Measurements from ENCODE around the gene FBXO24. TPM values are rescaled to one million over a fixed set of nuclear protein-coding genes. Genes with fewer than 3 reads are reported as not detected.
"Not testable (repeated sequence)": the region's sequence is repeated elsewhere in the genome, so short reads cannot be mapped to it uniquely, and the experiment has no call there.

Gene FBXO24
- total and polyA plus RNA-seq, 9 of the 15 experiments (the other 6 are each of a cell fraction or from before 2014, with no cell fraction given), result 0.17 to 0.95 (median 0.50) TPM

DNA sequence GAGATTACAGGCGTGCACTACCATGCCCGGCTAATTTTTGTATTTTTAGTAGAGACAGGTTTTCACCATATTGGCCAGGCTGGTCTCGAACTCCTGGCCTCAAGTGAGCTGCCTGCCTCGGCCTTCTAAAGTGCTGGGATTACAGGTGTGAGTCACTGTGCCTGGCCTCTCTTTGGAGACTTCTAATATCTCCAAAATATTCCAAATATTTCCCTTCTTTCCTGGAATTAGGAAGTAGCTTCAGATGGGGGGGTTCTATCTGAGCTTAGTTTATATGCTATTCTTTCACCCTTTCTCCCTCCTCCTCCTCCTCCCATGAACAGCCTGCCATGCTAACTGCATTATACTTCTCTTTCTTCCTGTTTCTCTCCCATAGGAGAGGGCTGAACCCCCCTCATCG lies 37.7 kb upstream of the FBXO24 start:
- intact Hi-C loops (cut with micrococcal nuclease); BruUV-seq (replicated peaks): not testable (repeated sequence)
- CTCF ChIA-PET (ENCODE audit: low intra/inter-chr PET ratio), result interaction anchor here (0.8 kb wide), 1 partner anchor 66 kb away, joined by 3 read pairs; no protein-coding TSS in a partner anchor

DNA sequence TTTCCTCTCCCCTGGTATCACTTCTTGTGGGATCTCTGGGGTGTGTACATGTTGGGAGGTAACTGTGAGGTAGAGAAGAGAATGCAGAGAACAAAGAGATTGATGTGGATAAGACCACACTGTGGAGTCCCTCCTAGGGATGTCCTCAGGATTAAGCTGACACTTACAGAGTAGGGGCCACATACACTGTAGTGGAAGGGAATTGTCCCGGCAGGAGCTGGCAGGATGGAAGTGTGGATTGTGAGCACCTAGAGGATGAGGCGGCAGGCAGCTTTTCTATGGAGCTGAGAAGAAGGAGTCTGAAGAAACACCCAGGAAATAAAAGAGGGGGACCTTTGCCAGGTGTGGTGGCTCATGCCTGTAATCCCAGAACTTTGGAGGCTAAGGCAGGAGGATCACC lies 33.6 kb upstream of the FBXO24 start:
- Histone ChIP-seq H3K9me1 (ENCODE audit: control insufficient read depth, insufficient read depth, low read length) (no peaks in the 10 kb centered on the region), H3K9me3 (replicated peaks; ENCODE audit: control insufficient read depth, insufficient read depth, low read depth, low read length) (no peaks in the 10 kb centered on the region), H3K4me2 (ENCODE audit: insufficient read depth, low read length) (no peak overlapping the region), H3K27ac (ENCODE audit: extremely low read depth, low read depth, low read length) (no peak overlapping the region), H3K9ac (ENCODE audit: insufficient read depth in 1 of 2, low read depth in 2 of 2, low read length in 2 of 2) (no peak overlapping the region), H4K20me1 (replicated peaks; ENCODE audit: control insufficient read depth, insufficient read depth, low read length) (no peaks in the 10 kb centered on the region), H3K4me1 (replicated peaks in 1 of 2; ENCODE audit: control insufficient read depth in 2 of 2, insufficient read depth in 2 of 2, low read length in 2 of 2) (peaks cover 10 to 23% of the 10 kb centered on the region in 2 experiments), H3K27me3 (ENCODE audit: control insufficient read depth in 2 of 2, insufficient read depth in 2 of 2, low read length in 2 of 2) (no peaks in the 10 kb centered on the region), H3K36me3 (ENCODE audit: control insufficient read depth, insufficient read depth, low read length) (peaks cover 76% of the 10 kb centered on the region), H2AFZ (ENCODE audit: low read depth, low read length) (no peak overlapping the region), H3K79me2 (ENCODE audit: control insufficient read depth, insufficient read depth, low read length) (peaks cover 16% of the 10 kb centered on the region), H3K4me3 (no peak overlapping the region)
- no peak for TF ChIP-seq ELF2 (CRISPR knock-in tag; IDR thresholded peaks at IDR 0.05)
- no peak for TF ChIP-seq GATAD2A (IDR thresholded peaks at IDR 0.05)
- TF ChIP-seq HDAC2 (IDR thresholded peaks at IDR 0.05), result no peak
- TF ChIP-seq, protein P1, sequence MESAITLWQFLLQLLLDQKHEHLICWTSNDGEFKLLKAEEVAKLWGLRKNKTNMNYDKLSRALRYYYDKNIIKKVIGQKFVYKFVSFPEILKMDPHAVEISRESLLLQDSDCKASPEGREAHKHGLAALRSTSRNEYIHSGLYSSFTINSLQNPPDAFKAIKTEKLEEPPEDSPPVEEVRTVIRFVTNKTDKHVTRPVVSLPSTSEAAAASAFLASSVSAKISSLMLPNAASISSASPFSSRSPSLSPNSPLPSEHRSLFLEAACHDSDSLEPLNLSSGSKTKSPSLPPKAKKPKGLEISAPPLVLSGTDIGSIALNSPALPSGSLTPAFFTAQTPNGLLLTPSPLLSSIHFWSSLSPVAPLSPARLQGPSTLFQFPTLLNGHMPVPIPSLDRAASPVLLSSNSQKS (CRISPR knock-in tag; IDR thresholded peaks at IDR 0.05), result no peak
- no peak for TF ChIP-seq MTA1 (IDR thresholded peaks at IDR 0.05; ENCODE audit: borderline replicate concordance)
- TF ChIP-seq ZFPM2 (CRISPR knock-in tag; IDR thresholded peaks at IDR 0.05), result no peak
- TF ChIP-seq ERF (CRISPR knock-in tag; IDR thresholded peaks at IDR 0.05), result no peak
- TF ChIP-seq HOXB6 (CRISPR knock-in tag; IDR thresholded peaks at IDR 0.05; ENCODE audit: borderline replicate concordance), result no peak
- CTCF ChIA-PET (ENCODE audit: low intra/inter-chr PET ratio), result no interaction called here
- POLR2A ChIA-PET, result interaction anchor here (0.9 to 2.1 kb wide), 2 partner anchors 10 to 17 kb away, joined by 3 to 14 read pairs; no protein-coding TSS in a partner anchor
- intact Hi-C loops (cut with micrococcal nuclease) (no loop called here), in situ Hi-C loops (cut with MboI) (loop anchor here (25.0 kb wide), 1 partner anchor 90 kb away; the partner anchor contains the start of gene SPACDR)
- BruUV-seq (replicated peaks), result no TSS peak
- ATAC-seq (no peak), FAIRE-seq (no peak), DNase-seq (ENCODE audit: extremely low read depth in 1 of 4, low spot score in 3 of 4) (no peak)
- WGBS (ENCODE audit: insufficient coverage, low coverage, missing lambda C conversion rate), result 94% methylated on average over 2 of the region's 2 CpGs

More for the DNA sequence above, 37.7 kb upstream of the FBXO24 start:
- H2AFZ ChIP-seq (ENCODE audit: low read depth, low read length); FAIRE-seq; H3K4me3 ChIP-seq; ATAC-seq; H3K9me3 ChIP-seq (replicated peaks; ENCODE audit: control insufficient read depth, insufficient read depth, low read depth, low read length); DNase-seq (ENCODE audit: extremely low read depth in 1 of 4, low spot score in 3 of 4); H3K9ac ChIP-seq (ENCODE audit: insufficient read depth in 1 of 2, low read depth in 2 of 2, low read length in 2 of 2); H3K27ac ChIP-seq (ENCODE audit: extremely low read depth, low read depth, low read length); in situ Hi-C loops (cut with MboI); H4K20me1 ChIP-seq (replicated peaks; ENCODE audit: control insufficient read depth, insufficient read depth, low read length); H3K27me3 ChIP-seq (ENCODE audit: control insufficient read depth in 2 of 2, insufficient read depth in 2 of 2, low read length in 2 of 2); H3K9me1 ChIP-seq (ENCODE audit: control insufficient read depth, insufficient read depth, low read length): not testable (repeated sequence)
- Histone ChIP-seq H3K4me1 (replicated peaks in 1 of 2; ENCODE audit: control insufficient read depth in 2 of 2, insufficient read depth in 2 of 2, low read length in 2 of 2) (peaks cover 24 to 51% of the 10 kb centered on the region in 2 experiments), H3K4me2 (ENCODE audit: insufficient read depth, low read length) (peak overlapping the region; percentile 76; the same call in 1 of the 2 replicates), H3K36me3 (ENCODE audit: control insufficient read depth, insufficient read depth, low read length) (peaks cover 48% of the 10 kb centered on the region), H3K79me2 (ENCODE audit: control insufficient read depth, insufficient read depth, low read length) (peaks cover 54% of the 10 kb centered on the region)
- POLR2A ChIA-PET, result interaction anchor here (0.6 to 2.5 kb wide), 4 partner anchors 10 to 118 kb away, joined by 3 to 11 read pairs (median 4); no protein-coding TSS in a partner anchor
- 49% methylated on average over 5 of the region's 5 CpGs for WGBS (ENCODE audit: insufficient coverage, low coverage, missing lambda C conversion rate)
